GM12878 (cell line): ENCODE data around the gene EFHC1. TPM values are rescaled to one million over a fixed set of nuclear protein-coding genes. Genes with fewer than 3 reads are reported as not detected.

ENCODE experiments used
- ATAC-seq: fragments of 200-7000 bp; cut with Tn5 transposase; 3 replicates; pipeline ENCODE4 v1.9.1; 2020; ENCODE audit warnings: mild to moderate bottlenecking, moderate library complexity
- BruUV-seq: library from RNA; stranded (reverse); fragments of 400-500 nt; replicated peaks from 2 replicates; lab custom pipeline; 2021; lab: Mats Ljungman, UMichigan
- CTCF ChIA-PET: fragments of 300-600 bp; sonication (Branson Sonifier 250); formaldehyde crosslinking; extraction: SDS; loops from one replicate; lab custom pipeline; 2021; ENCODE audit warnings: inconsistent platforms; lab: Yijun Ruan, JAX
- POLR2A ChIA-PET: fragments of 350-600 bp; formaldehyde crosslinking; extraction: SDS; loops from one replicate; lab custom pipeline; 2021; ENCODE audit warnings: inconsistent platforms; lab: Charles Lee
- RAD21 ChIA-PET: fragments of 300-600 bp; sonication (Branson Sonifier 250); formaldehyde crosslinking; loops from one replicate; lab custom pipeline; 2023; ENCODE audit warnings: antibody characterized with exemption; ENCODE audit not compliant: unreplicated experiment; lab: Charles Lee
- SMC1A ChIA-PET: fragments of 300-600 bp; sonication (Branson Sonifier 250); formaldehyde crosslinking; loops from one replicate; lab custom pipeline; 2023; ENCODE audit not compliant: unreplicated experiment, uncharacterized antibody; lab: Charles Lee
- DNase-seq: peaks from one replicate; pipeline ENCODE4 v3.0.0-alpha.2; 2011; ENCODE audit warnings: low read depth, low spot score
- FAIRE-seq: peaks from 3 replicates; lab custom pipeline; 2011; peaks lifted over from hg19 to GRCh38; lab: Jason Lieb, UNC
- H2AFZ ChIP-seq: 2 replicates; pipeline ENCODE4 v1.6.0; 2011; ENCODE audit warnings: low read depth, low read length, control low read depth; ENCODE audit not compliant: control insufficient read depth
- H3K27ac ChIP-seq: 2 replicates; pipeline ENCODE4 v1.5.1; 2011; ENCODE audit warnings: control low read depth; ENCODE audit not compliant: control insufficient read depth, insufficient read depth
- H3K27me3 ChIP-seq, 2 experiments: replicated peaks in 1 of 2; 2 replicates each; pipeline versions ENCODE4 v1.6.0 to v1.6.1; 2011; ENCODE audit warnings: low read length in 1 of 2; ENCODE audit not compliant: control insufficient read depth in 2 of 2, insufficient read depth in 2 of 2
- H3K36me3 ChIP-seq, 2 experiments: 2 replicates each; pipeline ENCODE4 v1.5.1; 2011; ENCODE audit warnings: low read length in 1 of 2; ENCODE audit not compliant: control insufficient read depth in 2 of 2, insufficient read depth in 2 of 2
- H3K4me1 ChIP-seq: 2 replicates; pipeline ENCODE4 v1.6.1; 2011; ENCODE audit warnings: mild to moderate bottlenecking, low read length, moderate library complexity, mixed read lengths; ENCODE audit not compliant: control insufficient read depth, insufficient read depth
- H3K4me2 ChIP-seq: 2 replicates; pipeline ENCODE4 v1.6.0; 2011; ENCODE audit warnings: control low read depth; ENCODE audit not compliant: control insufficient read depth, insufficient read depth
- H3K4me3 ChIP-seq: fragments of 200-600 bp; sonication (generic); 2 replicates; pipeline ENCODE4 v1.5.1; 2016
- H3K79me2 ChIP-seq: 2 replicates; pipeline ENCODE4 v1.6.0; 2011; ENCODE audit warnings: low read length; ENCODE audit not compliant: control insufficient read depth, insufficient read depth
- H3K9ac ChIP-seq: 2 replicates; pipeline ENCODE4 v1.8.0; 2011; ENCODE audit warnings: low read length, control low read depth, mixed read lengths; ENCODE audit not compliant: control insufficient read depth, insufficient read depth
- H3K9me3 ChIP-seq: replicated peaks from 3 replicates; pipeline ENCODE4 v1.5.1; 2011; ENCODE audit warnings: mild to moderate bottlenecking, low read length; ENCODE audit not compliant: control insufficient read depth, insufficient read depth
- H4K20me1 ChIP-seq: 2 replicates; pipeline ENCODE4 v1.6.0; 2011; ENCODE audit not compliant: control insufficient read depth, insufficient read depth
- BRCA1 ChIP-seq: IDR thresholded peaks from 2 replicates; pipeline ENCODE4 v1.6.1; 2011; ENCODE audit warnings: low read depth, low read length, improper control_type of control experiment
- RAD51 ChIP-seq: fragments of 450-650 bp; IDR thresholded peaks from 2 replicates; pipeline ENCODE4 v1.6.1; 2016; ENCODE audit warnings: moderate library complexity, mild to moderate bottlenecking, inconsistent platforms
- WGBS: methylation state at CpG from one replicate; pipeline ENCODE4 v1.1.6; 2016; ENCODE audit warnings: low lambda C conversion rate; ENCODE audit not compliant: insufficient replicate concordance, insufficient coverage; ENCODE audit errors: missing lambda C conversion rate; 5-methylcytosine and 5-hydroxymethylcytosine counted together
- in situ Hi-C: fragments of 300-500 bp; cut with MboI; formaldehyde crosslinking; loops from 9 replicates; pipeline ENCODE4 v1.14.3; 2018; ENCODE audit warnings: mixed read lengths
- intact Hi-C: fragments of 100-400 bp; cut with micrococcal nuclease; formaldehyde crosslinking; loops from one replicate; pipeline ENCODE4 v1.14.2; 2022; ENCODE audit not compliant: unreplicated experiment
- polyA plus RNA-seq, 11 experiments: library from polyadenylated mRNA; depleted of rRNA in 4 of 11; unstranded in 6 of 11; stranded (reverse) in 5 of 11; fragments of >200 nt; fragmentation: Nextera tagmentation in 4 of 11; fragmentation: Illumina TruSeq in 1 of 11; extraction: Ambion mirVana in 4 of 11; extraction: Trizol in 1 of 11; gene quantifications; 1 replicate in 1 of 11; 2 replicates in 10 of 11; pipeline versions ENCODE4 v1.2.1 to v1.2.3, GENCODE V29; 2011 to 2016; ENCODE audit warnings: inconsistent platforms in 2 of 11, missing spikeins in 2 of 11, low read depth in 1 of 11
- total RNA-seq, 4 experiments: library from RNA; depleted of rRNA in 3 of 4; stranded (reverse); fragments of >200 nt in 3 of 4; fragmentation: Illumina TruSeq in 1 of 4; extraction: Trizol in 1 of 4; gene quantifications; 2 replicates each; pipeline versions ENCODE4 v1.2.1 to v1.2.3, GENCODE V29; 2013 to 2021
- TF ChIP-seq, protein P1 (sequence below): fragments of 450-650 bp; IDR thresholded peaks from 2 replicates; pipeline ENCODE4 v1.6.1; 2014; ENCODE audit warnings: mild to moderate bottlenecking
- TF ChIP-seq, protein P2 (sequence below): fragments of 450-650 bp; IDR thresholded peaks from 2 replicates; pipeline ENCODE4 v1.6.1; 2018; ENCODE audit warnings: mild to moderate bottlenecking, low read depth, moderate library complexity; ENCODE audit not compliant: partially characterized antibody

EFHC1 gene
- total and polyA plus RNA-seq, 10 of the 15 experiments (the other 5 are each of a cell fraction or from before 2014, with no cell fraction given), result 5.5 to 14.5 (median 8.8) TPM

DNA sequence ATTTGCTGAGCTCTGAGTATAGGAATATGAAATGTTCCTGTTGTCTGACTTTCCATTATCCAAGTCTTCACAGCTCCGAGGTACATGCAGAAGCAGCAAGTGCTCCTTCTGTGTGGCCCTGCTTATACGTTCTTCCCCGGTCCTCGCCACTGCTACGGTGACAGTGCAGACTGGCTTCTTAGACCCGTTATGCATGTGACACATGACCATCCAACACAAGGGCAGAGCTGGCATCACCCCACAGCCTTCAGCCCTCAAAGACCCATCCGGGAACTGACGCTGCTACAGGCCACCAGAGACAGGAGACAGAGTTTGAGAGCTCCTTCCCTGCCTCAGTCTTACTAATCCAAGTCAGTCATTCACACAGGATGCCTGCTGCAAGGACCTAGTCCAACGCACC lies 86.3 kb downstream of the EFHC1 start:
- CTCF ChIA-PET, result interaction anchor here (0.7 to 1.8 kb wide), 7 partner anchors 29 to 199 kb away, joined by 3 to 21 read pairs (median 4); partner anchors contain the start of gene EFHC1
- H3K9me3 ChIP-seq, result no peaks in the 10 kb centered on the region
- in situ Hi-C loops, result no loop called here
- H3K4me2 ChIP-seq, result no peak overlapping the region
- TF ChIP-seq RAD51 (no peak), BRCA1 (no peak)
- TF ChIP-seq, protein P1, sequence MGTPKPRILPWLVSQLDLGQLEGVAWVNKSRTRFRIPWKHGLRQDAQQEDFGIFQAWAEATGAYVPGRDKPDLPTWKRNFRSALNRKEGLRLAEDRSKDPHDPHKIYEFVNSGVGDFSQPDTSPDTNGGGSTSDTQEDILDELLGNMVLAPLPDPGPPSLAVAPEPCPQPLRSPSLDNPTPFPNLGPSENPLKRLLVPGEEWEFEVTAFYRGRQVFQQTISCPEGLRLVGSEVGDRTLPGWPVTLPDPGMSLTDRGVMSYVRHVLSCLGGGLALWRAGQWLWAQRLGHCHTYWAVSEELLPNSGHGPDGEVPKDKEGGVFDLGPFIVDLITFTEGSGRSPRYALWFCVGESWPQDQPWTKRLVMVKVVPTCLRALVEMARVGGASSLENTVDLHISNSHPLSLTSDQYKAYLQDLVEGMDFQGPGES, result no peak
- TF ChIP-seq, protein P2, sequence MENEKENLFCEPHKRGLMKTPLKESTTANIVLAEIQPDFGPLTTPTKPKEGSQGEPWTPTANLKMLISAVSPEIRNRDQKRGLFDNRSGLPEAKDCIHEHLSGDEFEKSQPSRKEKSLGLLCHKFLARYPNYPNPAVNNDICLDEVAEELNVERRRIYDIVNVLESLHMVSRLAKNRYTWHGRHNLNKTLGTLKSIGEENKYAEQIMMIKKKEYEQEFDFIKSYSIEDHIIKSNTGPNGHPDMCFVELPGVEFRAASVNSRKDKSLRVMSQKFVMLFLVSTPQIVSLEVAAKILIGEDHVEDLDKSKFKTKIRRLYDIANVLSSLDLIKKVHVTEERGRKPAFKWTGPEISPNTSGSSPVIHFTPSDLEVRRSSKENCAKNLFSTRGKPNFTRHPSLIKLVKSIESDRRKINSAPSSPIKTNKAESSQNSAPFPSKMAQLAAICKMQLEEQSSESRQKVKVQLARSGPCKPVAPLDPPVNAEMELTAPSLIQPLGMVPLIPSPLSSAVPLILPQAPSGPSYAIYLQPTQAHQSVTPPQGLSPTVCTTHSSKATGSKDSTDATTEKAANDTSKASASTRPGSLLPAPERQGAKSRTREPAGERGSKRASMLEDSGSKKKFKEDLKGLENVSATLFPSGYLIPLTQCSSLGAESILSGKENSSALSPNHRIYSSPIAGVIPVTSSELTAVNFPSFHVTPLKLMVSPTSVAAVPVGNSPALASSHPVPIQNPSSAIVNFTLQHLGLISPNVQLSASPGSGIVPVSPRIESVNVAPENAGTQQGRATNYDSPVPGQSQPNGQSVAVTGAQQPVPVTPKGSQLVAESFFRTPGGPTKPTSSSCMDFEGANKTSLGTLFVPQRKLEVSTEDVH, result no peak
- POLR2A ChIA-PET, result no interaction called here
- H3K4me3 ChIP-seq, result no peak overlapping the region
- RAD21 ChIA-PET, result interaction anchor here (0.6 to 1.8 kb wide), 5 partner anchors 29 to 91 kb away, joined by 3 to 11 read pairs (median 3); partner anchors contain the start of gene EFHC1
- intact Hi-C loops, result no loop called here
- SMC1A ChIA-PET, result interaction anchor here (1.0 to 1.7 kb wide), 5 partner anchors 11 to 90 kb away, joined by 3 to 5 read pairs (median 3); no protein-coding TSS in a partner anchor
- no peak overlapping the region for H3K27ac ChIP-seq
- ATAC-seq (no peak), FAIRE-seq (no peak), DNase-seq (no peak)
- H3K4me1 ChIP-seq, result no peaks in the 10 kb centered on the region; the same call in 1 of the 2 replicates
- H3K27me3 ChIP-seq, result no peaks in the 10 kb centered on the region
- no peak overlapping the region for H3K9ac ChIP-seq
- H2AFZ ChIP-seq, result no peak overlapping the region
- no peaks in the 10 kb centered on the region; the same call in 1 of the 2 replicates for H4K20me1 ChIP-seq
- no TSS peak for BruUV-seq
- 88% methylated on average over 9 of the region's 9 CpGs for WGBS
- H3K79me2 ChIP-seq, result no peaks in the 10 kb centered on the region
- H3K36me3 ChIP-seq, result peaks cover 6 to 17% of the 10 kb centered on the region in 2 experiments; a peak in 3 of 4 replicates
